Measurements from ENCODE around the gene MRPS26.
A peak's percentile ranks its signal among the peaks of the same experiment; 100 is the strongest.

MRPS26 gene

DNA sequence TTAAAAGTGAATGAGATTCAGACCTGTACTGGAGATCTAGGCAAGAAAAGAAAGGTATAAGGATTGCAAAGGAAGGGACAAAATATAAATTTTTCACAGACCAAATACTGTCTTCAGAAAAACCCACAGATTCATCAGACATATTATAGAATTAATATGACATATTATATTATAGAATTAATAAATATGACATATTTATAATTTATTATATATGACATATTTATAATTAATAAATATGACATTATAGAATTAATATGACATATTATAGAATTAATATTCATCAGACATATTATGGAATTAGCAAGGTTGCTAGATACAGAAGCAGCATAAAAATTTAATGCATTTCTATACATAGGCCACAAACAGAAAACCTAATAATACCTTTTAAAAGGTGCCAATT lies 47.1 kb upstream of the MRPS26 start:
- H3K4me3 ChIP-seq (ENCODE audit: low read depth, low read length), result no peak overlapping the region
- H3K4me1 ChIP-seq (ENCODE audit: control insufficient read depth, insufficient read depth, low read length), result no peaks in the 10 kb centered on the region; the same call in 1 of the 2 replicates
- CTCF ChIA-PET, result interaction anchor here (0.6 to 3.2 kb wide), 4 partner anchors 83 to 310 kb away, joined by 3 to 14 read pairs (median 4); no protein-coding TSS in a partner anchor
- H3K36me3 ChIP-seq (ENCODE audit: control insufficient read depth in 2 of 2, insufficient read depth in 1 of 2, low read length in 2 of 2), result peaks cover 7 to 22% of the 10 kb centered on the region in 2 experiments; a peak in 2 of 3 replicates
- POLR2A ChIA-PET, result no interaction called here
- no peak overlapping the region for H3K27ac ChIP-seq (ENCODE audit: extremely low read depth, low read depth, low read length)
- no peak for TF ChIP-seq IKZF3 (tag by site-specific recombination; IDR thresholded peaks at IDR 0.05)
- H3K9me3 ChIP-seq (ENCODE audit: control insufficient read depth, insufficient read depth, low read depth, low read length), result no peaks in the 10 kb centered on the region

DNA sequence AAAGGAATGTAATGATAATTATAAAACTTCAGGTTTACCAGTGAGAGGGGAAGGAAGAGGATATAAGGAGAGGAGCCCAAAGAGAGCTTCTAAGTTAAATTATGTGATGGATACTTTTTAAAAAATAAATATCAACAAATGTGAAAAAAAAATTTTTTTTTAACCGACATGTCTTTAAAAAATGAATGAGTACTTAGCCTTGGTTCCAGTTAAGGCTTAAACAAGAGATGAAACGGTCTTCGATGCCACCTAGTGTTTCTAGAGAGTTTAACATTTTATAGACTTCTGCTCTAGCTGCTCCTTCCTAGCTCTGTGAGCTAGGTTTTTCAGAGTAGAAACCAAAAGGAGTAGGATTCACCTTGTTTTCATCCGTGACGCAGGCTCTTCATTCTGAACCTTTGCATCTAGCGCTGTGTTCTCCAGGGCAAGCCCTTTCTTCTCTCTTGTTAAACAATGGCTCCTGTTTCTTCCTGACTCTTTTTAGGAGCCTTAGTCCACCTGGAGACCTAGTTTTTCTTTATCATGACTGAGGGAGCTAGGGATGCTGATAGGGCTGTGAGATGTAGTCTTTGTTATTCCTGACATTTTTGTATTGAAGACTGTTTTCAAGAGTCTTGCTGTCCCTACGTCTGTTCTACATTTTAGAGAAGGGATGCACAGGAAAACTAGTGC lies 44.9 kb upstream of the MRPS26 start:
- POLR2A ChIA-PET, result interaction anchor here (0.5 kb wide), 1 partner anchor 24 kb away, joined by 3 read pairs; no protein-coding TSS in a partner anchor
- no peak for TF ChIP-seq ZNF777 (tag by site-specific recombination; IDR thresholded peaks at IDR 0.05; ENCODE audit: borderline replicate concordance)
- peak; percentile 72 for TF ChIP-seq ZNF664 (tag by site-specific recombination; IDR thresholded peaks at IDR 0.05)
- no peak for TF ChIP-seq ZNF426 (tag by site-specific recombination; IDR thresholded peaks at IDR 0.05)
- no peak for TF ChIP-seq HOXD13 (CRISPR knock-in tag; IDR thresholded peaks at IDR 0.05; ENCODE audit: borderline replicate concordance)
- TF ChIP-seq, protein P1, sequence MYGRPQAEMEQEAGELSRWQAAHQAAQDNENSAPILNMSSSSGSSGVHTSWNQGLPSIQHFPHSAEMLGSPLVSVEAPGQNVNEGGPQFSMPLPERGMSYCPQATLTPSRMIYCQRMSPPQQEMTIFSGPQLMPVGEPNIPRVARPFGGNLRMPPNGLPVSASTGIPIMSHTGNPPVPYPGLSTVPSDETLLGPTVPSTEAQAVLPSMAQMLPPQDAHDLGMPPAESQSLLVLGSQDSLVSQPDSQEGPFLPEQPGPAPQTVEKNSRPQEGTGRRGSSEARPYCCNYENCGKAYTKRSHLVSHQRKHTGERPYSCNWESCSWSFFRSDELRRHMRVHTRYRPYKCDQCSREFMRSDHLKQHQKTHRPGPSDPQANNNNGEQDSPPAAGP (tag by site-specific recombination; IDR thresholded peaks at IDR 0.05), result no peak
- TF ChIP-seq ZNF654 (tag by site-specific recombination; IDR thresholded peaks at IDR 0.05; ENCODE audit: low read depth), result peak; percentile 72
- no peak for TF ChIP-seq ZNF394 (tag by site-specific recombination; IDR thresholded peaks at IDR 0.05; ENCODE audit: borderline replicate concordance)
- TF ChIP-seq ZNF175 (tag by site-specific recombination; IDR thresholded peaks at IDR 0.05), result no peak
- TF ChIP-seq CTCF (tag by site-specific recombination; IDR thresholded peaks at IDR 0.05), result peak; percentile 38; the same call in 1 of the 2 replicates
- TF ChIP-seq SP2 (tag by site-specific recombination; IDR thresholded peaks at IDR 0.05), result no peak
- TF ChIP-seq ZNF121 (tag by site-specific recombination; IDR thresholded peaks at IDR 0.05), result no peak
- TF ChIP-seq ZNF423 (tag by site-specific recombination; IDR thresholded peaks at IDR 0.05), result no peak
- no peak for TF ChIP-seq ZNF521 (tag by site-specific recombination; IDR thresholded peaks at IDR 0.05)
- TF ChIP-seq, protein P2, sequence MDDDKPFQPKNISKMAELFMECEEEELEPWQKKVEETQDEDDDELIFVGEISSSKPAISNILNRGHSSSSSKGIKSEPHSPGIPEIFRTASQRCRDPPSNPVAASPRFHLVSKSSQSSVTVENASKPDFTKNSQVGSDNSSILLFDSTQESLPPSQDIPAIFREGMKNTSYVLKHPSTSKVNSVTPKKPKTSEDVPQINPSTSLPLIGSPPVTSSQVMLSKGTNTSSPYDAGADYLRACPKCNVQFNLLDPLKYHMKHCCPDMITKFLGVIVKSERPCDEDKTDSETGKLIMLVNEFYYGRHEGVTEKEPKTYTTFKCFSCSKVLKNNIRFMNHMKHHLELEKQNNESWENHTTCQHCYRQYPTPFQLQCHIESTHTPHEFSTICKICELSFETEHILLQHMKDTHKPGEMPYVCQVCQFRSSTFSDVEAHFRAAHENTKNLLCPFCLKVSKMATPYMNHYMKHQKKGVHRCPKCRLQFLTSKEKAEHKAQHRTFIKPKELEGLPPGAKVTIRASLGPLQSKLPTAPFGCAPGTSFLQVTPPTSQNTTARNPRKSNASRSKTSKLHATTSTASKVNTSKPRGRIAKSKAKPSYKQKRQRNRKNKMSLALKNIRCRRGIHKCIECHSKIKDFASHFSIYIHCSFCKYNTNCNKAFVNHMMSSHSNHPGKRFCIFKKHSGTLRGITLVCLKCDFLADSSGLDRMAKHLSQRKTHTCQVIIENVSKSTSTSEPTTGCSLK (tag by site-specific recombination; IDR thresholded peaks at IDR 0.05), result no peak
- TF ChIP-seq KLF8 (tag by site-specific recombination; IDR thresholded peaks at IDR 0.05), result no peak
- TF ChIP-seq, protein P3, sequence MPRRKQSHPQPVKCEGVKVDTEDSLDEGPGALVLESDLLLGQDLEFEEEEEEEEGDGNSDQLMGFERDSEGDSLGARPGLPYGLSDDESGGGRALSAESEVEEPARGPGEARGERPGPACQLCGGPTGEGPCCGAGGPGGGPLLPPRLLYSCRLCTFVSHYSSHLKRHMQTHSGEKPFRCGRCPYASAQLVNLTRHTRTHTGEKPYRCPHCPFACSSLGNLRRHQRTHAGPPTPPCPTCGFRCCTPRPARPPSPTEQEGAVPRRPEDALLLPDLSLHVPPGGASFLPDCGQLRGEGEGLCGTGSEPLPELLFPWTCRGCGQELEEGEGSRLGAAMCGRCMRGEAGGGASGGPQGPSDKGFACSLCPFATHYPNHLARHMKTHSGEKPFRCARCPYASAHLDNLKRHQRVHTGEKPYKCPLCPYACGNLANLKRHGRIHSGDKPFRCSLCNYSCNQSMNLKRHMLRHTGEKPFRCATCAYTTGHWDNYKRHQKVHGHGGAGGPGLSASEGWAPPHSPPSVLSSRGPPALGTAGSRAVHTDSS (tag by site-specific recombination; IDR thresholded peaks at IDR 0.05), result no peak
- TF ChIP-seq, protein P4, sequence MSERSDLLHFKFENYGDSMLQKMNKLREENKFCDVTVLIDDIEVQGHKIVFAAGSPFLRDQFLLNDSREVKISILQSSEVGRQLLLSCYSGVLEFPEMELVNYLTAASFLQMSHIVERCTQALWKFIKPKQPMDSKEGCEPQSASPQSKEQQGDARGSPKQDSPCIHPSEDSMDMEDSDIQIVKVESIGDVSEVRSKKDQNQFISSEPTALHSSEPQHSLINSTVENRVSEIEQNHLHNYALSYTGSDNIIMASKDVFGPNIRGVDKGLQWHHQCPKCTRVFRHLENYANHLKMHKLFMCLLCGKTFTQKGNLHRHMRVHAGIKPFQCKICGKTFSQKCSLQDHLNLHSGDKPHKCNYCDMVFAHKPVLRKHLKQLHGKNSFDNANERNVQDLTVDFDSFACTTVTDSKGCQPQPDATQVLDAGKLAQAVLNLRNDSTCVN (tag by site-specific recombination; optimal IDR thresholded peaks at IDR 0.05), result no peak
- TF ChIP-seq ZNF701 (tag by site-specific recombination; IDR thresholded peaks at IDR 0.05), result no peak
- no peak for TF ChIP-seq ZBTB48 (tag by site-specific recombination; IDR thresholded peaks at IDR 0.05)
- TF ChIP-seq KLF9 (tag by site-specific recombination; IDR thresholded peaks at IDR 0.05; ENCODE audit: low read depth), result no peak
- TF ChIP-seq, protein P5, sequence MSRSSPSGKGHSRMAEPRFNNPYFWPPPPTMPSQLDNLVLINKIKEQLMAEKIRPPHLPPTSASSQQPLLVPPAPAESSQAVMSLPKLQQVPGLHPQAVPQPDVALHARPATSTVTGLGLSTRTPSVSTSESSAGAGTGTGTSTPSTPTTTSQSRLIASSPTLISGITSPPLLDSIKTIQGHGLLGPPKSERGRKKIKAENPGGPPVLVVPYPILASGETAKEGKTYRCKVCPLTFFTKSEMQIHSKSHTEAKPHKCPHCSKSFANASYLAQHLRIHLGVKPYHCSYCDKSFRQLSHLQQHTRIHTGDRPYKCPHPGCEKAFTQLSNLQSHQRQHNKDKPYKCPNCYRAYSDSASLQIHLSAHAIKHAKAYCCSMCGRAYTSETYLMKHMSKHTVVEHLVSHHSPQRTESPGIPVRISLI (tag by site-specific recombination; IDR thresholded peaks at IDR 0.05), result peak; percentile 84
- TF ChIP-seq, protein P6, sequence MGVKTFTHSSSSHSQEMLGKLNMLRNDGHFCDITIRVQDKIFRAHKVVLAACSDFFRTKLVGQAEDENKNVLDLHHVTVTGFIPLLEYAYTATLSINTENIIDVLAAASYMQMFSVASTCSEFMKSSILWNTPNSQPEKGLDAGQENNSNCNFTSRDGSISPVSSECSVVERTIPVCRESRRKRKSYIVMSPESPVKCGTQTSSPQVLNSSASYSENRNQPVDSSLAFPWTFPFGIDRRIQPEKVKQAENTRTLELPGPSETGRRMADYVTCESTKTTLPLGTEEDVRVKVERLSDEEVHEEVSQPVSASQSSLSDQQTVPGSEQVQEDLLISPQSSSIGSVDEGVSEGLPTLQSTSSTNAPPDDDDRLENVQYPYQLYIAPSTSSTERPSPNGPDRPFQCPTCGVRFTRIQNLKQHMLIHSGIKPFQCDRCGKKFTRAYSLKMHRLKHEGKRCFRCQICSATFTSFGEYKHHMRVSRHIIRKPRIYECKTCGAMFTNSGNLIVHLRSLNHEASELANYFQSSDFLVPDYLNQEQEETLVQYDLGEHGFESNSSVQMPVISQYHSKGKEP (tag by site-specific recombination; IDR thresholded peaks at IDR 0.05), result no peak

More for the DNA sequence above, 44.9 kb upstream of the MRPS26 start:
- peaks cover 13 to 18% of the 10 kb centered on the region in 2 experiments for H3K36me3 ChIP-seq (ENCODE audit: control insufficient read depth in 2 of 2, insufficient read depth in 1 of 2, low read length in 2 of 2)
- H3K4me3 ChIP-seq (ENCODE audit: low read depth, low read length), result no peak overlapping the region
- H3K27ac ChIP-seq (ENCODE audit: extremely low read depth, low read depth, low read length), result no peak overlapping the region
- CTCF ChIA-PET, result interaction anchor here (0.6 to 3.2 kb wide), 44 partner anchors 10 to 633 kb away, joined by 3 to 24 read pairs (median 4); no protein-coding TSS in a partner anchor
- no peaks in the 10 kb centered on the region for H3K9me3 ChIP-seq (ENCODE audit: control insufficient read depth, insufficient read depth, low read depth, low read length)
- no peaks in the 10 kb centered on the region; the same call in 1 of the 2 replicates for H3K4me1 ChIP-seq (ENCODE audit: control insufficient read depth, insufficient read depth, low read length)
